H1 (cell line): ENCODE results near the gene AIPL1. TPM values are rescaled to one million over a fixed set of nuclear protein-coding genes. Genes with fewer than 3 reads are reported as not detected.

ENCODE experiments used
- CTCF ChIA-PET: fragments of 300-600 bp; sonication (Branson Sonifier 250); formaldehyde crosslinking; loops from one replicate; lab custom pipeline; 2021; ENCODE audit not compliant: partially characterized antibody; lab: Charles Lee
- POLR2A ChIA-PET: fragments of 300-600 bp; sonication (Branson Sonifier 250); formaldehyde crosslinking; loops from one replicate; lab custom pipeline; 2021; ENCODE audit warnings: inconsistent platforms; ENCODE audit not compliant: partially characterized antibody; lab: Charles Lee
- DNase-seq, 2 experiments: peaks; one replicate each; pipeline versions ENCODE4 v3.0.0 to v3.0.0-alpha.2; 2010 to 2022; ENCODE audit warnings: low spot score in 2 of 2, low read depth in 1 of 2, mixed read lengths in 1 of 2
- FAIRE-seq: peaks from 2 replicates; lab custom pipeline; 2011; peaks lifted over from hg19 to GRCh38; lab: Jason Lieb, UNC
- H2AFZ ChIP-seq: 2 replicates; pipeline ENCODE4 v1.8.1; 2012; ENCODE audit warnings: low read length, inconsistent platforms
- H2AK5ac ChIP-seq: 2 replicates; pipeline ENCODE4 v1.6.1; 2013; ENCODE audit warnings: low read depth, low read length
- H2BK120ac ChIP-seq: replicated peaks from 2 replicates; pipeline ENCODE3; 2013; ENCODE audit warnings: low read depth, low read length, inconsistent platforms
- H2BK12ac ChIP-seq: 2 replicates; pipeline ENCODE4 v1.6.1; 2013; ENCODE audit warnings: low read depth, low read length
- H2BK15ac ChIP-seq: 2 replicates; pipeline ENCODE4 v1.6.1; 2013; ENCODE audit warnings: low read length
- H2BK20ac ChIP-seq: 2 replicates; pipeline ENCODE4 v1.6.1; 2013; ENCODE audit warnings: low read length
- H2BK5ac ChIP-seq: 2 replicates; pipeline ENCODE4 v1.6.1; 2013; ENCODE audit warnings: low read depth, low read length
- H3K14ac ChIP-seq: 2 replicates; pipeline ENCODE4 v1.6.1; 2013; ENCODE audit warnings: inconsistent platforms; ENCODE audit not compliant: insufficient read length
- H3K18ac ChIP-seq: 2 replicates; pipeline ENCODE4 v1.6.1; 2013; ENCODE audit warnings: low read length; ENCODE audit errors: extremely low read depth
- H3K23ac ChIP-seq: 2 replicates; pipeline ENCODE4 v1.6.1; 2013; ENCODE audit warnings: inconsistent platforms; ENCODE audit not compliant: insufficient read length
- H3K23me2 ChIP-seq: 2 replicates; pipeline ENCODE4 v1.6.1; 2013; ENCODE audit warnings: low read depth, low read length
- H3K27ac ChIP-seq: 2 replicates; pipeline ENCODE4 v1.6.1; 2011; ENCODE audit warnings: low read depth, low read length, inconsistent platforms
- H3K27me3 ChIP-seq, 4 experiments: replicated peaks in 1 of 4; 1 replicate in 1 of 4; 2 replicates in 3 of 4; pipeline versions ENCODE4 v1.6.1 to v1.8.1; 2011 to 2013; ENCODE audit warnings: low read length in 3 of 4, mild to moderate bottlenecking in 3 of 4, inconsistent platforms in 2 of 4, mixed read lengths in 2 of 4, moderate library complexity in 1 of 4; ENCODE audit not compliant: control insufficient read depth in 3 of 4, insufficient read depth in 3 of 4; ENCODE audit errors: extremely low read depth in 1 of 4
- H3K36me3 ChIP-seq, 4 experiments: 2 replicates each; pipeline versions ENCODE4 v1.6.1 to v1.8.1; 2011 to 2013; ENCODE audit warnings: mild to moderate bottlenecking in 4 of 4, low read length in 3 of 4, moderate library complexity in 2 of 4, control low read depth in 1 of 4, inconsistent platforms in 1 of 4; ENCODE audit not compliant: insufficient read depth in 4 of 4, control insufficient read depth in 2 of 4
- H3K4ac ChIP-seq: replicated peaks from 2 replicates; pipeline ENCODE3; 2013; ENCODE audit warnings: low read length, low read depth, mixed read lengths, inconsistent platforms; ENCODE audit not compliant: insufficient read length
- H3K4me1 ChIP-seq, 4 experiments: replicated peaks in 1 of 4; 1 replicate in 1 of 4; 2 replicates in 3 of 4; pipeline versions ENCODE4 v1.6.1 to v1.8.1; 2011 to 2013; ENCODE audit warnings: low read length in 3 of 4, inconsistent platforms in 2 of 4, mixed read lengths in 1 of 4; ENCODE audit not compliant: insufficient read depth in 4 of 4, control insufficient read depth in 3 of 4
- H3K4me2 ChIP-seq, 2 experiments: 2 replicates each; pipeline versions ENCODE4 v1.6.1 to v1.8.1; 2011 to 2013; ENCODE audit warnings: low read depth in 2 of 2, low read length in 2 of 2, control low read depth in 1 of 2, inconsistent platforms in 1 of 2, mild to moderate bottlenecking in 1 of 2; ENCODE audit not compliant: insufficient read depth in 1 of 2
- H3K4me3 ChIP-seq, 4 experiments: fragments of 200-600, 300-600 bp in 1 of 4; sonication (generic), shearing (Covaris generic), sonication (Bioruptor Twin) in 1 of 4; 2 replicates each; pipeline versions ENCODE4 v1.5.1 to v1.8.1; 2011 to 2016; ENCODE audit warnings: low read length in 4 of 4, low read depth in 3 of 4, control low read depth in 2 of 4, inconsistent platforms in 2 of 4, mild to moderate bottlenecking in 2 of 4, mixed read lengths in 1 of 4, moderate library complexity in 1 of 4; ENCODE audit not compliant: insufficient read depth in 2 of 4; ENCODE audit errors: extremely low read depth in 1 of 4
- H3K56ac ChIP-seq: replicated peaks from 2 replicates; pipeline ENCODE3; 2013; ENCODE audit warnings: low read depth, mild to moderate bottlenecking, mixed read lengths, low read length, inconsistent platforms; ENCODE audit not compliant: insufficient read length
- H3K79me1 ChIP-seq: 2 replicates; pipeline ENCODE4 v1.6.1; 2013; ENCODE audit warnings: low read depth, low read length, control low read depth
- H3K79me2 ChIP-seq, 2 experiments: 2 replicates each; pipeline versions ENCODE4 v1.6.1 to v1.8.1; 2012 to 2013; ENCODE audit warnings: low read length in 2 of 2, mild to moderate bottlenecking in 2 of 2, inconsistent platforms in 1 of 2; ENCODE audit not compliant: insufficient read depth in 2 of 2, control insufficient read depth in 1 of 2
- H3K9ac ChIP-seq, 4 experiments: replicated peaks in 1 of 4; 1 replicate in 1 of 4; 2 replicates in 3 of 4; pipeline versions ENCODE4 v1.6.1 to v1.8.1; 2011 to 2013; ENCODE audit warnings: low read depth in 3 of 4, low read length in 3 of 4, control low read depth in 2 of 4, mild to moderate bottlenecking in 2 of 4, moderate library complexity in 2 of 4, inconsistent platforms in 1 of 4; ENCODE audit errors: extremely low read depth in 1 of 4
- H3K9me3 ChIP-seq, 2 experiments: 2 replicates each; pipeline versions ENCODE4 v1.6.1 to v1.8.1; 2012 to 2013; ENCODE audit warnings: mild to moderate bottlenecking in 2 of 2, moderate library complexity in 2 of 2, control low read depth in 1 of 2, inconsistent platforms in 1 of 2, low read depth in 1 of 2, low read length in 1 of 2, mixed read lengths in 1 of 2; ENCODE audit not compliant: insufficient read depth in 2 of 2
- H4K20me1 ChIP-seq, 2 experiments: replicated peaks in 1 of 2; 2 replicates each; pipeline versions ENCODE3 to v1.8.1; 2011 to 2013; ENCODE audit warnings: inconsistent platforms in 2 of 2, low read length in 2 of 2, mild to moderate bottlenecking in 1 of 2; ENCODE audit not compliant: insufficient read depth in 2 of 2, control insufficient read depth in 1 of 2
- H4K5ac ChIP-seq: 2 replicates; pipeline ENCODE4 v1.6.1; 2013; ENCODE audit warnings: low read length, low read depth, mixed read lengths, inconsistent platforms; ENCODE audit not compliant: insufficient read length
- H4K8ac ChIP-seq: 2 replicates; pipeline ENCODE4 v1.8.0; 2013; ENCODE audit warnings: mild to moderate bottlenecking, moderate library complexity, low read length, inconsistent platforms; ENCODE audit not compliant: insufficient read depth; ENCODE audit errors: extremely low read depth
- H4K91ac ChIP-seq: replicated peaks from 2 replicates; pipeline ENCODE3; 2013; ENCODE audit warnings: low read length, mixed read lengths, inconsistent platforms; ENCODE audit not compliant: insufficient read length
- BRCA1 ChIP-seq: IDR thresholded peaks from 2 replicates; pipeline ENCODE4 v1.6.1; 2012; ENCODE audit warnings: low read depth, low read length, improper control_type of control experiment
- CEBPB ChIP-seq: IDR thresholded peaks from 2 replicates; pipeline ENCODE4 v1.6.1; 2012; ENCODE audit warnings: low read depth, low read length
- JUND ChIP-seq: IDR thresholded peaks from 2 replicates; pipeline ENCODE4 v1.6.1; 2011; ENCODE audit warnings: mild to moderate bottlenecking, improper control_type of control experiment, low read length
- RXRA ChIP-seq: IDR thresholded peaks from 2 replicates; pipeline ENCODE4 v1.6.1; 2011; ENCODE audit warnings: low read depth, mild to moderate bottlenecking, low read length, moderate library complexity; ENCODE audit not compliant: insufficient read depth
- SAP30 ChIP-seq: fragments of 300-600 bp; sonication (generic); IDR thresholded peaks from 2 replicates; pipeline ENCODE4 v1.7.1; 2012; ENCODE audit warnings: low read length, moderate library complexity, mild to moderate bottlenecking, inconsistent platforms; ENCODE audit not compliant: insufficient read depth, insufficient replicate concordance
- WGBS, 2 experiments: shearing (Covaris generic) in 1 of 2; methylation state at CpG; one replicate each; pipeline versions ENCODE4 v1.1.6 to v1.1.7; 2013 to 2015; ENCODE audit warnings: low lambda C conversion rate in 2 of 2, mixed read lengths in 2 of 2, inconsistent platforms in 1 of 2, low coverage in 1 of 2, missing lambda C conversion rate in 1 of 2; ENCODE audit not compliant: insufficient replicate concordance in 2 of 2, insufficient coverage in 1 of 2, insufficient read length in 1 of 2; ENCODE audit errors: extremely low coverage in 1 of 2, missing lambda C conversion rate in 1 of 2; 5-methylcytosine and 5-hydroxymethylcytosine counted together
- polyA plus RNA-seq, 7 experiments: library from polyadenylated mRNA; depleted of rRNA in 3 of 7; stranded (reverse) in 5 of 7; unstranded in 2 of 7; fragments of >200 nt in 5 of 7; fragments of 200-250 nt in 2 of 7; gene quantifications; 1 replicate in 5 of 7; 2 replicates in 1 of 7; 4 replicates in 1 of 7; pipeline versions ENCODE4 v1.2.1 to v1.2.3, GENCODE V29; 2011 to 2013; ENCODE audit warnings: missing spikeins in 2 of 7, mixed read lengths in 2 of 7
- total RNA-seq: library from RNA; stranded (reverse); fragmentation: NEBNext Ultra II Directional; extraction: Animal tissue kit (Norgen Biotek cat#: 25700); gene quantifications from 2 replicates; pipeline ENCODE4 v1.2.1, GENCODE V29; 2021

The AIPL1 gene
- total and polyA plus RNA-seq, 2 of the 8 experiments (the other 6 are each of a cell fraction or from before 2014, with no cell fraction given), result 0.56 to 0.71 TPM

DNA sequence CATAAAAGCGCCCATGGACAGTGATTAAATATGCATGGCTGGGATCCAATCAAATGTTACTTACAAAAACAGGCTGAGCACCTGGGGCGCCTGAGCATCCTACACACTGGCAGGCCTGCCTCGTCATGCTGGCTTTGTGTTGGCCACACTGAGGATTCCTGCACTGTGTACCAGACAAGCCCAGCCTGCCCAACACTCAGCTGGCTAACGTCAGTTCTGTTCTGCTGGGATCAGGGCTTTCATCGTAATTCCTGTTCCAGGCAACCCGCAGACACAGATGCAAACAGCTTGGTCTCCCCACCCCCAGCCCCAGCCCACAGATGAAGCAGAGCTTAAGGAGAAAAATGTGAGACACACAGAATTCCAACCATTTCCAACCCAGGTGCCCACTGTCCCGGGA, 40.0 kb upstream of the AIPL1 start:
- POLR2A ChIA-PET, result interaction anchor here (0.9 to 1.0 kb wide), 2 partner anchors 11 to 16 kb away, joined by 3 read pairs; no protein-coding TSS in a partner anchor
- H3K14ac ChIP-seq, result no peak overlapping the region
- no peaks in the 10 kb centered on the region for H3K79me2 ChIP-seq
- no peaks in the 10 kb centered on the region for H4K20me1 ChIP-seq
- H4K8ac ChIP-seq, result no peak overlapping the region
- 79% methylated on average over 7 of the region's 7 CpGs; no CpG with 5 or more reads in 1 of the 2 experiments for WGBS, 2 experiments
- H3K27ac ChIP-seq, result no peak overlapping the region
- H3K4me1 ChIP-seq, result peaks cover 0 to 14% (median 9%) of the 10 kb centered on the region in 4 experiments; a peak in 4 of 7 replicates
- no peaks in the 10 kb centered on the region for H3K9me3 ChIP-seq
- no peak overlapping the region for H3K4me3 ChIP-seq
- no peak overlapping the region for H3K23ac ChIP-seq
- no peak overlapping the region for H2BK5ac ChIP-seq
- TF ChIP-seq CEBPB, result no peak
- TF ChIP-seq SAP30, result no peak
- no peak for TF ChIP-seq JUND
- TF ChIP-seq RXRA, result no peak
- TF ChIP-seq BRCA1, result no peak
- TF ChIP-seq, all 59 proteins: peak for 0
- no peak overlapping the region for H2AFZ ChIP-seq
- no peaks in the 10 kb centered on the region for H3K27me3 ChIP-seq
- FAIRE-seq (no peak), DNase-seq (no peak)
- H3K56ac ChIP-seq, result no peak overlapping the region
- no peak overlapping the region for H2BK120ac ChIP-seq
- no peak overlapping the region; the same call in 1 of the 2 replicates for H3K18ac ChIP-seq
- no peak overlapping the region for H2BK20ac ChIP-seq
- H3K23me2 ChIP-seq, result no peaks in the 10 kb centered on the region
- H3K9ac ChIP-seq, result no peak overlapping the region
- no peak overlapping the region for H3K4ac ChIP-seq
- H3K79me1 ChIP-seq, result no peaks in the 10 kb centered on the region
- H3K4me2 ChIP-seq, result no peak overlapping the region
- no peak overlapping the region for H2AK5ac ChIP-seq
- no peak overlapping the region for H2BK15ac ChIP-seq
- H3K36me3 ChIP-seq, result no peaks in the 10 kb centered on the region
- H2BK12ac ChIP-seq, result no peak overlapping the region
- no peak overlapping the region for H4K91ac ChIP-seq
- CTCF ChIA-PET, result interaction anchor here (0.5 to 6.4 kb wide), 7 partner anchors 10 to 129 kb away, joined by 3 to 68 read pairs (median 4); no protein-coding TSS in a partner anchor
- no peak overlapping the region for H4K5ac ChIP-seq
